Bronchus fibroblast of lung (primary cell): ENCODE results near the gene ASL. TPM values are rescaled to one million over a fixed set of nuclear protein-coding genes. Genes with fewer than 3 reads are reported as not detected.

Experiments
- total RNA-seq: library from RNA; depleted of rRNA; stranded (reverse); fragments of >200 nt; gene quantifications from 2 replicates; pipeline ENCODE4 v1.2.3, GENCODE V29; 2015

Gene ASL
- 46.7 and 47.2 TPM in 2 replicates for total RNA-seq

DNA sequence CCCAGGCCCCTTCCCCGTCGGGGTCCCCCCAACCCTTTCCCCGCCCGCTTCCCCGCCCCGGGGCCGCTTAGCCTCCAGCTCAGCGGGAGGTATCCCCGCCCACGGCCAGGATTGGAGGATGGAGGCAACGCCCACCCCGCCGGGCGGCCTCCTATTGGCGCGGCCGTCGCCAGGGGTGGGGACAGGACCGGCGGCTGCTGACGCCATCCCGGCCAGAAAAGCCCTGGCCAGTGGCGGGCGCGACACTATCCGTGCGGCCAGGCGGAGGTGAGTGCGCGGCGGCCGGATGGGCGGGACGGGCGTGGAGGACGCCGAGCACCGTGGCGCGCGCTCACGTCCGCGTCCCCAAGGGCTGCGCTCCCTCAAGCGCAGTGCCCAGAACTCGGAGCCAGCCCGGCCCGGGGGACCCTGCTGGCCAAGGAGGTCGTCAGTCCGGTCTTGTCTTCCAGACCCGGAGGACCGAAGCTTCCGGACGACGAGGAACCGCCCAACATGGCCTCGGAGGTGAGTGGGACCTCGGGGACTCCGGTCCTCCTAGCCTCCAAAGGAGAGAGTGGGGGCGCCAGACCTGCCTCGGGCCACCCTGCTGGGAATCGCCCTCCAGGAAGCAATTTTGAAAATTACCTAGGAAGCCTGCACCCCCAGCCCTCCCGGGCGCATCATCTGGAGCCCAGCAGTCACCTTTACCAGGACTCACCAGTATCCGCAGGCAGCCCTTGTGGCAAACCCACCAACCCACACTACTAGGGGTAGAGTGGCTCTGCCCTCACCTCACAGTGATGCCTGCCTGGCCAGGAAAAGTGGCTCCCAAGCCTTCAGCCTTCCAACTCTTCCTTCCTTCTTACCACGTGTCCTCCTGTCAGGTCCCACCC, at the start of gene ASL:
ASL (plus strand) TSS at position 230 of the 872 bp plus-strand sequence; CDS start at position 493, 263 bp downstream.

DNA sequence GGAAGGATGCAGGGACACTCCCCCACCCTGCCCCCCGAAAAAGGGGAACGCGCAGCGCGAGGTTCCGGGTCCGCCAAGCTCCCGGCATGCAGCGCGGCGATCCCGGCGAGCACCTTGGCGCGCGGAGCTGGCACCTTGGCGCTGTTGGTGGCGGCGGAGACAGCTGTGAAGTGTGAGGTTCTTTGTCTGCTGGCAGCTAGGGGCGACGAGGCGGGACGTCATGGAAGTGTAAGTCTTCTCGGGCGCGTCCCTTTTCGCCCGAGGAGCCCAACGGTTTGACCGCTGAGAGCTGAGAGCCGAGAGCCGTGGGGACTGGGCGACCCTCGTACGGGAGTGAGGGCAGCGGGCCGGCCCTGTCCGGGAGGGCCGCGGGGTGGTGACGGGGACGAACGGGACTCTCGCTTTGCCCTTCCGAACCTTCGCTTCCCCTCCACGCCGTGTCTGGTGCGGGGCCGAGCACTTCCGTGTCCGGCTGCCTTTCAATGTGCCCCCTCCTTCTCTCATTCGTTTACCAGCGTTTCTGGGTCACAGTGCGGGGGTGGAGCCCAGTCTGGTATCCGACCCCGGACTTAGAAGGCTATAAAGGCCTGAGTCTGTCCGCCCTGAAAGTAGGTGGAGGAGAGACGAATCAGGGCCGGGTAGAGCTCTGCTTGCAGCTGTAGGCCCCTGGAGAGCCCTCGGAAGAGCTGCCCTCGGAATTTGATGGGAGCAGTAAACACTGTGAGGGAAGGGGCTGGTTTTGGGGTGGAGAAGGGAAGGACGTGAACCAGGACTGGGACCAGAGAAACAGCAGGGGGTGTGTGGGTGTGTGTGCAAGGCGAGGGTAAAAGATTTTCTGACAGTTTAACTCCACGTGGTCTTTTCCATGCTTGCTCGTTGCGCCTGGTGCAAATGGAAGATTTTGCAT, 39.4 kb downstream of the ASL start, which contains the start of gene CRCP:
CRCP (plus strand) TSS at position 105 of the 907 bp plus-strand sequence; CDS start at position 221, 116 bp downstream.

Other genes with a start within 250 kb of the ASL start
- 9.7 and 10.4 TPM in 2 replicates for gene VKORC1L1, start 202.7 kb upstream of the ASL start, total RNA-seq
- gene GUSB, start 93.6 kb upstream of the ASL start, total RNA-seq: 19.7 and 20.8 TPM in 2 replicates
- 22.7 and 23.6 TPM in 2 replicates for gene CRCP, start 39.0 kb downstream of the ASL start, total RNA-seq
- 31.1 and 34.0 TPM in 2 replicates for gene TPST1, start 129.5 kb downstream of the ASL start, total RNA-seq